ENCODE results near the gene GRIK4.

- TF ChIP-seq CTCF (IDR thresholded peaks at IDR 0.05) (no peak), POLR2AphosphoS5 (IDR thresholded peaks at IDR 0.05) (no peak)
These were observed 21.7 kb upstream of the GRIK4 start for GRCh38 chr11:120489799-120490198.
